ENCODE data around the gene CCDC80. TPM values are rescaled to one million over a fixed set of nuclear protein-coding genes. Genes with fewer than 3 reads are reported as not detected.

Gene CCDC80
- total and polyA plus RNA-seq, 2 experiments from 2014 or later: 26.4 to 27.7 TPM

DNA sequence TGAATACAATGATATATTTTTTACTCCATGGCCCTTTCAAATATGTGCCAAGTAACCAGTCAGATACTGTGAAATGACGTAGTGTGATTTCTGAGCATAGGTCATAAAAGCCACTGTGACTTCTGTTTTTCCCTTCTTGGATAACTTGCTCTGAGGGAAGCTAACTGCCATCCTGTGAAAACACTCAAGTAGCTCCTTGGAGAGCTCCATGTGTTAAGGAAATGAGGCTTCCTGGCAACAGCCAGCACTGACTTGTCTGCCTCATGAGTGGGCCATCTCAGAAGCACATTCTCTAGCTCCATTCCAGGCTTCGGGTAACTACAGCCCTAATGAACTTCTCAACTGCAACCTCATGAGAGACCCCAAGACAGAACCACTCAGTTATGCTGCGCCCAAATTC, 9.5 kb upstream of the CCDC80 start:
- no peaks in the 10 kb centered on the region for H3K36me3 ChIP-seq
- TF ChIP-seq, protein P1, sequence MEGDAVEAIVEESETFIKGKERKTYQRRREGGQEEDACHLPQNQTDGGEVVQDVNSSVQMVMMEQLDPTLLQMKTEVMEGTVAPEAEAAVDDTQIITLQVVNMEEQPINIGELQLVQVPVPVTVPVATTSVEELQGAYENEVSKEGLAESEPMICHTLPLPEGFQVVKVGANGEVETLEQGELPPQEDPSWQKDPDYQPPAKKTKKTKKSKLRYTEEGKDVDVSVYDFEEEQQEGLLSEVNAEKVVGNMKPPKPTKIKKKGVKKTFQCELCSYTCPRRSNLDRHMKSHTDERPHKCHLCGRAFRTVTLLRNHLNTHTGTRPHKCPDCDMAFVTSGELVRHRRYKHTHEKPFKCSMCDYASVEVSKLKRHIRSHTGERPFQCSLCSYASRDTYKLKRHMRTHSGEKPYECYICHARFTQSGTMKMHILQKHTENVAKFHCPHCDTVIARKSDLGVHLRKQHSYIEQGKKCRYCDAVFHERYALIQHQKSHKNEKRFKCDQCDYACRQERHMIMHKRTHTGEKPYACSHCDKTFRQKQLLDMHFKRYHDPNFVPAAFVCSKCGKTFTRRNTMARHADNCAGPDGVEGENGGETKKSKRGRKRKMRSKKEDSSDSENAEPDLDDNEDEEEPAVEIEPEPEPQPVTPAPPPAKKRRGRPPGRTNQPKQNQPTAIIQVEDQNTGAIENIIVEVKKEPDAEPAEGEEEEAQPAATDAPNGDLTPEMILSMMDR (IDR thresholded peaks at IDR 0.05; ENCODE audit: low read depth, low read length): no peak
- peak in 1 of 2 donors; percentile 34 for DNase-seq (ENCODE audit: low read depth in 1 of 2, low spot score in 1 of 2)
- no peaks in the 10 kb centered on the region for H3K27me3 ChIP-seq
- H3K4me1 ChIP-seq (ENCODE audit: low read depth): no peaks in the 10 kb centered on the region
- no peak overlapping the region for H3K4me3 ChIP-seq
- no peaks in the 10 kb centered on the region for H3K9me3 ChIP-seq (ENCODE audit: low read depth)
- no peak overlapping the region for H3K27ac ChIP-seq

DNA sequence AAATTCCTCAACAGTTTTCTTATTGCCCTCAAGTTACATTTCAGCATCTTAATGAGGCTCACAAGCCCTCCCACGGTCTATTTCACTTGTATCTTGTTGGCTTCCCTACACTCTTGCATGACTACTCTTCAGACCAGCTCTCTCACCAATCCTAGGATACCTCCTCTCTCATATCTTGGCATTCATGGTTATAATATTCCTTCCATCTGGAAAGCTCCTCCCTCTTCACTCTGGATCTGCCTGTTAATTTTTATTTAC, 8.5 kb upstream of the CCDC80 start:
- Histone ChIP-seq H3K36me3 (no peaks in the 10 kb centered on the region), H3K27ac (no peak overlapping the region), H3K4me3 (no peak overlapping the region), H3K4me1 (ENCODE audit: low read depth) (peaks cover under 1% of the 10 kb centered on the region), H3K27me3 (no peaks in the 10 kb centered on the region), H3K9me3 (ENCODE audit: low read depth) (no peaks in the 10 kb centered on the region)
- peak in 1 of 2 donors; percentile 73 for DNase-seq (ENCODE audit: low read depth in 1 of 2, low spot score in 1 of 2)
- TF ChIP-seq, protein P1 (IDR thresholded peaks at IDR 0.05; ENCODE audit: low read depth, low read length): no peak

DNA sequence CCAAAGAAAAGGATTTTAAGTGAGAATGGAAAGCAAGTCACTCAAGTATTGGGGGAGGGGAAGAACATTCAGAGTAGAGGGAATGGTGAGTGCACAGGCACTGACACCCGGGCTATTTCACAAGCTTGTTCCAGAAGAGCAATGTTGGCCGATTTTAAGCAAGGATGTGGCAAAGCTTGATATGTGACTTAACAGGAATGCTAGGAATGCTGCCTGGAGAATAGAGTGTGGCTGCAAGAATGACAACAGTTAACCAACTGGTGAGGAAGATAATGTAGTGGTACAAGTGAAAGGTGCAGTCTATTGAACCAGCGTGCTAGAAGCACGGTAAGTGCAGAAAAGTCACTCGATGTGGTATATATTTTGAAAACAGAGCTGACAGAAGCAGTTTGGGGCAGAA, 6.2 kb upstream of the CCDC80 start:
- Histone ChIP-seq H3K4me1 (ENCODE audit: low read depth) (peaks cover 10% of the 10 kb centered on the region), H3K27ac (no peak overlapping the region), H3K36me3 (no peaks in the 10 kb centered on the region), H3K27me3 (no peaks in the 10 kb centered on the region), H3K4me3 (no peak overlapping the region), H3K9me3 (ENCODE audit: low read depth) (no peaks in the 10 kb centered on the region)
- DNase-seq (ENCODE audit: low read depth in 1 of 2, low spot score in 1 of 2): peak; percentile 41 to 95
- TF ChIP-seq, protein P1 (IDR thresholded peaks at IDR 0.05; ENCODE audit: low read depth, low read length): no peak

DNA sequence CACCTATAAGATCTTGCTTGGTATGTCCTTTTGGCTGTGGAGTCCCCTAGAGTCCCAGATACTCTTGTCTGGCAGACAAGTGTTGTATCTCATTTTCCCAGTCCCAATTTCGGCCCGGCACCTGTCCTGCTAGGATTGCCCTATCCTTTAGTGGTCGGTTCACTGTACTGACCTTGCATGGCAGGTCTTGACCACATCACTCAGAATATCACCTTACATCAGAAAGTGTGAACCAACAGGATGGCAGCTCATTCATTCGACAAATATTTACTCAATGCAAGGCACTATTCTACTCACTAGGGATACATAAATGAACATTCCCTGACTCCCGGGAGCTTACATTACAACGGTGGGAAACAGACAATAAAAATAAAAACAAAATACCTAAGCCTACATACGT, 5.7 kb upstream of the CCDC80 start:
- Histone ChIP-seq H3K27ac (no peak overlapping the region), H3K4me3 (no peak overlapping the region)
- TF ChIP-seq, protein P1 (IDR thresholded peaks at IDR 0.05; ENCODE audit: low read depth, low read length): no peak

DNA sequence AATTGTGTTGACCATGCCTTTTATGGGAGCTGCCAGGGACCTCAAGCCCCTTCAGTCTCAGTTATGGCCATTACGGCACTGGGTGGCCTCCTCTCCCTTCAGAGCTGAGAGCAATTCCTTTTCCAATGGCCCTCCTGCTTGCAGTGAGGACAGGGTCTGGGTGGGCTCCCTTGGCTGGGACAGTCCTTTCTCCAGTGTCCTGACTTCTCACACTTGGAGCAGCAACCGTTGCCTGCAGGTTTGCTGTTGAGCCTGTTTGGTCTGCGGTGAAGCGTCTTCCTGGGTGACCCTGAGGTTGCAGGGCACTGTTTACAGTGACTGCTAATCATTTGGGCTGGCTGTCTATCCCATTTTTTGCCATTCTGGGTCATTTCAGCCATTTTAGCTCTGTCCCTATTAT, 3.5 kb upstream of the CCDC80 start:
- H3K9me3 ChIP-seq (ENCODE audit: low read depth): no peaks in the 10 kb centered on the region
- no peak overlapping the region for H3K27ac ChIP-seq
- DNase-seq (ENCODE audit: low read depth in 1 of 2, low spot score in 1 of 2): no peak
- H3K36me3 ChIP-seq: no peaks in the 10 kb centered on the region
- peaks cover 28% of the 10 kb centered on the region for H3K4me1 ChIP-seq (ENCODE audit: low read depth)
- H3K4me3 ChIP-seq: no peak overlapping the region
- TF ChIP-seq, protein P1 (IDR thresholded peaks at IDR 0.05; ENCODE audit: low read depth, low read length): no peak
- no peaks in the 10 kb centered on the region for H3K27me3 ChIP-seq

More for the DNA sequence above, 5.7 kb upstream of the CCDC80 start:
- Histone ChIP-seq H3K27me3 (no peaks in the 10 kb centered on the region), H3K9me3 (ENCODE audit: low read depth) (no peaks in the 10 kb centered on the region), H3K4me1 (ENCODE audit: low read depth) (peaks cover 12% of the 10 kb centered on the region), H3K36me3 (no peaks in the 10 kb centered on the region)
- DNase-seq (ENCODE audit: low read depth in 1 of 2, low spot score in 1 of 2): no peak

All from cardiac muscle cell (in vitro differentiated cells and primary cell).